Measurements from ENCODE around the gene ZNF708. TPM values are rescaled to one million over a fixed set of nuclear protein-coding genes. Genes with fewer than 3 reads are reported as not detected.
A peak's percentile ranks its signal among the peaks of the same experiment; 100 is the strongest.
"Not testable (repeated sequence)": the region's sequence is repeated elsewhere in the genome, so short reads cannot be mapped to it uniquely, and the experiment has no call there.

The ZNF708 gene
- total and polyA plus RNA-seq, 2 donors from 2014 or later: 2.1 to 16.5 TPM

DNA sequence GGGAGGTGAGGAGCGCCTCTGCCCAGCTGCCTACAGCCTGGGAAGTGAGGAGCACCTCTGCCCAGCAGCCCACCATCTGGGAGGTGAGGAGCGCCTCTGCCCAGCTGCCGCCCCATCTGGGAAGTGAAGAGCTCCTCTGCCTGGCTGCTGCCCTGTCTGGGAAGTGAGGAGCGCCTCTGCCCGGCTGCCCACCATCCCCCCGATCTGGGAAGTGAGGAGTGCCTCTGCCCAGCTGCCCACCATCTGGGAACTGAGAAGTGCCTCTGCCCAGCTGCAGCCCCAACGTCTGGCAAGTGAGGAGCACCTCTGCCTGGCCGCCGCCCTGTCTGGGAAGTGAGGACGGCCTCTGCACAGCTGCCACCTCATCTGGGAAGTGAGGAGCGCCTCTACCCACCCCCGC, 64.3 kb downstream of the ZNF708 start:
- Histone ChIP-seq H3K27ac (ENCODE audit: low read depth in 2 of 2, low read length in 2 of 2) (no peak overlapping the region), H3K9me3 (ENCODE audit: control insufficient read depth in 2 of 3, insufficient read depth in 1 of 3, low read length in 3 of 3) (no peaks in the 10 kb centered on the region), H3K4me1 (ENCODE audit: control insufficient read depth in 2 of 3, insufficient read depth in 2 of 3, low read depth in 1 of 3, low read length in 3 of 3) (no peaks in the 10 kb centered on the region), H3K4me3 (ENCODE audit: low read length in 3 of 3) (no peak overlapping the region), H3K9ac (ENCODE audit: low read length in 3 of 3) (no peak overlapping the region), H3K27me3 (ENCODE audit: control insufficient read depth, insufficient read depth, low read length) (no peaks in the 10 kb centered on the region), H3K36me3 (ENCODE audit: control insufficient read depth in 2 of 3, insufficient read depth in 3 of 3, low read length in 3 of 3) (no peaks in the 10 kb centered on the region)
- DNase-seq (no peak), FAIRE-seq (no peak)
- intact Hi-C loops (cut with DNase I): no loop called here
- TF ChIP-seq, protein P1, sequence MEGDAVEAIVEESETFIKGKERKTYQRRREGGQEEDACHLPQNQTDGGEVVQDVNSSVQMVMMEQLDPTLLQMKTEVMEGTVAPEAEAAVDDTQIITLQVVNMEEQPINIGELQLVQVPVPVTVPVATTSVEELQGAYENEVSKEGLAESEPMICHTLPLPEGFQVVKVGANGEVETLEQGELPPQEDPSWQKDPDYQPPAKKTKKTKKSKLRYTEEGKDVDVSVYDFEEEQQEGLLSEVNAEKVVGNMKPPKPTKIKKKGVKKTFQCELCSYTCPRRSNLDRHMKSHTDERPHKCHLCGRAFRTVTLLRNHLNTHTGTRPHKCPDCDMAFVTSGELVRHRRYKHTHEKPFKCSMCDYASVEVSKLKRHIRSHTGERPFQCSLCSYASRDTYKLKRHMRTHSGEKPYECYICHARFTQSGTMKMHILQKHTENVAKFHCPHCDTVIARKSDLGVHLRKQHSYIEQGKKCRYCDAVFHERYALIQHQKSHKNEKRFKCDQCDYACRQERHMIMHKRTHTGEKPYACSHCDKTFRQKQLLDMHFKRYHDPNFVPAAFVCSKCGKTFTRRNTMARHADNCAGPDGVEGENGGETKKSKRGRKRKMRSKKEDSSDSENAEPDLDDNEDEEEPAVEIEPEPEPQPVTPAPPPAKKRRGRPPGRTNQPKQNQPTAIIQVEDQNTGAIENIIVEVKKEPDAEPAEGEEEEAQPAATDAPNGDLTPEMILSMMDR (IDR thresholded peaks at IDR 0.05; ENCODE audit: borderline replicate concordance, extremely low read depth, insufficient read depth): no peak

DNA sequence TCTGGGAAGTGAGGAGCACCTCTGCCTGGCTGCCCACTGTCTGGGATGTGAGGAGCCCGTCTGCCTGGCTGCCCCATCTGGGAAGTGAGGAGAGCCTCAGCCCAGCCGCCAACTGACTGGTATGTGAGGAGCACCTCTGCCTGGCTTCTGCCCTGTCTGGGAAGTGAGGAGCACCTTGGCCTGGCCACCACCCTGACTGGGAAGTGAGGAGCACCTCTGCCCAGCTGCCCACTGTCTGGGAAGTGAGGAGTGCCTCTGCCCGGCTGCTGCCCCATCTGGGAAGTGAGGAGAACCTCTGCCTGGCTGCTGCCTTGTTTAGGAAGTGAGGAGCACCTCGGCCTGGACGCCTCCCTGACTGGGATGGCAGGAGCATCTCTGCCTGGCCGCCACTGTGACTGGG, 64.8 kb downstream of the ZNF708 start:
- no peaks in the 10 kb centered on the region for H3K4me1 ChIP-seq (ENCODE audit: control insufficient read depth in 2 of 3, insufficient read depth in 2 of 3, low read depth in 1 of 3, low read length in 3 of 3)
- H3K27me3 ChIP-seq (ENCODE audit: control insufficient read depth, insufficient read depth, low read length): no peaks in the 10 kb centered on the region
- no peaks in the 10 kb centered on the region for H3K9me3 ChIP-seq (ENCODE audit: control insufficient read depth in 2 of 3, insufficient read depth in 1 of 3, low read length in 3 of 3)
- no peak overlapping the region for H3K4me3 ChIP-seq (ENCODE audit: low read length in 3 of 3)
- FAIRE-seq (no peak), DNase-seq (peak in 1 of 5 donors; percentile 60)
- no peak overlapping the region for H3K27ac ChIP-seq (ENCODE audit: low read depth in 2 of 2, low read length in 2 of 2)
- H3K36me3 ChIP-seq (ENCODE audit: control insufficient read depth in 2 of 3, insufficient read depth in 3 of 3, low read length in 3 of 3): no peaks in the 10 kb centered on the region
- TF ChIP-seq, protein P1 (IDR thresholded peaks at IDR 0.05; ENCODE audit: borderline replicate concordance, extremely low read depth, insufficient read depth): no peak
- no peak overlapping the region for H3K9ac ChIP-seq (ENCODE audit: low read length in 3 of 3)
- intact Hi-C loops (cut with DNase I): no loop called here

DNA sequence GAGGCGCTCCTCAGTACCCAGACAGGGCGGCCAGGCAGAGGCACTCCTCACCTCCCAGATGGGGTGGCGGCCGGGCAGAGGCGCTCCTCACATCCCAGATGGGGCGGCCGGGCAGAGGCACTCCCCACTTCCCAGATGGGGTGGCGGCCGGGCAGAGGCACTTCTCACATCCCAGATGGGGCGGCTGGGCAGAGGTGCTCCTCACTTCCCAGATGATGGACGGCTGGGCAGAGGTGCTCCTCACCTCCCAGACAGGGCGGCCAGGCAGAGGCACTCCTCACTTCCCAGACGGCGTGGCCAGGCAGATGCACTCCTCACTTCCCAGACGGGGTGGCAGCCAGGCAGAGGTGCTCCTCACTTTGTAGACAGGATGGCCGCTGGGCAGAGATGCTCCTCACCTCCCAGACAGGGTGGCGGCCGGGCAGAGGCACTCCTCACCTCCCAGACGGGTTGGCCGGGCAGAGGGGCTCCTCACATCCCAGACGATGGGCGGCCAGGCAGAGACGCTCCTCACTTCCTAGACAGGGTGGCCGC, 68.3 kb downstream of the ZNF708 start:
- H3K36me3 ChIP-seq (ENCODE audit: control insufficient read depth in 2 of 3, insufficient read depth in 3 of 3, low read length in 3 of 3); H3K27me3 ChIP-seq (ENCODE audit: control insufficient read depth, insufficient read depth, low read length); FAIRE-seq; H3K9me3 ChIP-seq (ENCODE audit: control insufficient read depth in 2 of 3, insufficient read depth in 1 of 3, low read length in 3 of 3); H3K4me3 ChIP-seq (ENCODE audit: low read length in 3 of 3); H3K9ac ChIP-seq (ENCODE audit: low read length in 3 of 3); H3K27ac ChIP-seq (ENCODE audit: low read depth in 2 of 2, low read length in 2 of 2); H3K4me1 ChIP-seq (ENCODE audit: control insufficient read depth in 2 of 3, insufficient read depth in 2 of 3, low read depth in 1 of 3, low read length in 3 of 3); intact Hi-C loops (cut with DNase I): not testable (repeated sequence)
- peak in 1 of 5 donors; percentile 61 for DNase-seq

GRCh38 chr19:21260164-21260847, 68.9 kb downstream of the ZNF708 start:
- H3K27ac ChIP-seq (ENCODE audit: low read depth in 2 of 2, low read length in 2 of 2): no peak overlapping the region
- FAIRE-seq (no peak), DNase-seq (peak in 1 of 5 donors; percentile 70)
- no peaks in the 10 kb centered on the region for H3K4me1 ChIP-seq (ENCODE audit: control insufficient read depth in 2 of 3, insufficient read depth in 2 of 3, low read depth in 1 of 3, low read length in 3 of 3)
- H3K36me3 ChIP-seq (ENCODE audit: control insufficient read depth in 2 of 3, insufficient read depth in 3 of 3, low read length in 3 of 3): no peaks in the 10 kb centered on the region
- TF ChIP-seq, protein P1 (IDR thresholded peaks at IDR 0.05; ENCODE audit: borderline replicate concordance, extremely low read depth, insufficient read depth): no peak
- no peaks in the 10 kb centered on the region for H3K9me3 ChIP-seq (ENCODE audit: control insufficient read depth in 2 of 3, insufficient read depth in 1 of 3, low read length in 3 of 3)
- no peak overlapping the region for H3K4me3 ChIP-seq (ENCODE audit: low read length in 3 of 3)
- no peak overlapping the region for H3K9ac ChIP-seq (ENCODE audit: low read length in 3 of 3)
- no peaks in the 10 kb centered on the region for H3K27me3 ChIP-seq (ENCODE audit: control insufficient read depth, insufficient read depth, low read length)
- intact Hi-C loops (cut with DNase I): no loop called here

DNA sequence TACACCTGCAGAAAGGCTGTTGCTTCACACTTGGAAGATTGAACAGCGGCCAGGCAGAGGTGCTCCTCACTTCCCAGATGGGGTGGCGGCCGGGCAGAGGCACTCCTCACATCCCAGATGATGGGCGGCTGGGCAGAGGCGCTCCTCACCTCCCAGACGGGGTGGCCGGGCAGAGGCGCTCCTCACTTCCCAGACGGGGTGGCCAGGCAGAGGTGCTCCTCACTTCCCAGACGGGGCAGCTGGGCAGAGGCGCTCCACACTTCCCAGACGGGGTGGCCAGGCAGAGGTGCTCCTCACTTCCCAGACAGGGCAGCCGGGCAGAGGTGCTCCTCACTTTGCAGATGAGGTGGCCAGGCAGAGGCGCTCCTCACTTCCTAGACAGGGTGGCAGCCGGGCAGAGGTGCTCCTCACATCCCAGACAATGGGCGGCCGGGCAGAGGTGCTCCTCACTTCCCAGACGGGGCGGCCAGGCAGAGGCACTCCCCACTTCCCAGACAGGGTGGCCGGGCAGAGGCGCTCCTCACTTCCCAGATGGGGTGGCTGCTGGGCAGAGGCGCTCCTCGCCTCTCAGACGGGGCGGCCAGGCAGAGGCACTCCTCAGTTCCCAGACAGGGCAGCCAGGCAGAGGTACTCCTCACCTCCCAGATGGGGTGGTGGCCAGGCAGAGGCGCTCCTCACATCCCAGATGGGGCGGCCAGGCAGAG, 69.6 kb downstream of the ZNF708 start:
- H3K4me3 ChIP-seq (ENCODE audit: low read length in 3 of 3); H3K4me1 ChIP-seq (ENCODE audit: control insufficient read depth in 2 of 3, insufficient read depth in 2 of 3, low read depth in 1 of 3, low read length in 3 of 3); H3K36me3 ChIP-seq (ENCODE audit: control insufficient read depth in 2 of 3, insufficient read depth in 3 of 3, low read length in 3 of 3); DNase-seq; H3K27ac ChIP-seq (ENCODE audit: low read depth in 2 of 2, low read length in 2 of 2); FAIRE-seq; H3K9ac ChIP-seq (ENCODE audit: low read length in 3 of 3); H3K9me3 ChIP-seq (ENCODE audit: control insufficient read depth in 2 of 3, insufficient read depth in 1 of 3, low read length in 3 of 3); intact Hi-C loops (cut with DNase I); H3K27me3 ChIP-seq (ENCODE audit: control insufficient read depth, insufficient read depth, low read length): not testable (repeated sequence)

Data from kidney (tissue), 14 donors.